Right atrium auricular region (tissue), 2 donors: Measurements from ENCODE around the gene TMEM219. TPM values are rescaled to one million over a fixed set of nuclear protein-coding genes. Genes with fewer than 3 reads are reported as not detected.

ENCODE experiments used
- DNase-seq: peaks from one replicate; pipeline ENCODE4 v3.0.0-alpha.2; 2019; ENCODE audit warnings: low spot score
- H3K27ac ChIP-seq, 2 donors: fragments of 200-600 bp; sonication (generic); 1 replicate in 1 of 2; 2 replicates in 1 of 2; pipeline ENCODE4 v1.5.1; 2016 to 2019
- H3K27me3 ChIP-seq, 2 donors: fragments of 200-600 bp; sonication (generic); one replicate each; pipeline versions ENCODE4 v1.5.1 to v1.6.0; 2017 to 2019
- H3K36me3 ChIP-seq: fragments of 200-600 bp; sonication (generic); one replicate; pipeline ENCODE4 v1.5.1; 2016
- H3K4me1 ChIP-seq, 2 donors: fragments of 200-600 bp; sonication (generic); one replicate each; pipeline versions ENCODE4 v1.5.1 to v1.6.0; 2017 to 2019
- H3K4me3 ChIP-seq, 2 donors: fragments of 200-600 bp; sonication (generic); 1 replicate in 1 of 2; 2 replicates in 1 of 2; pipeline ENCODE4 v1.5.1; 2017 to 2019; ENCODE audit warnings: mild to moderate bottlenecking in 1 of 2, moderate library complexity in 1 of 2
- H3K9me3 ChIP-seq, 2 donors: fragments of 200-600 bp; sonication (generic); one replicate each; pipeline ENCODE4 v1.5.1; 2019
- CTCF ChIP-seq, 2 donors: fragments of 200-600 bp; sonication (generic); IDR thresholded peaks; one replicate each; pipeline ENCODE4 v1.5.1; 2019; ENCODE audit warnings: antibody characterized with exemption in 2 of 2
- total RNA-seq, 2 donors: library from RNA; depleted of rRNA; stranded (reverse); fragments of >200 nt; gene quantifications; one replicate each; pipeline ENCODE4 v1.1.0, GENCODE V29; 2016

Gene TMEM219
- total RNA-seq, 2 donors from 2014 or later = 100 to 107 TPM

GRCh38 chr16:30004424-30004776 lies 42.5 kb downstream of the TMEM219 start:
- no peak for DNase-seq
- Histone ChIP-seq H3K36me3 (no peaks in the 10 kb centered on the region), H3K27ac (no peak overlapping the region), H3K4me3 (no peak overlapping the region), H3K4me1 (peaks cover 0 to 5% of the 10 kb centered on the region in 2 donors), H3K27me3 (peaks cover 0 to 3% of the 10 kb centered on the region in 2 donors), H3K9me3 (no peaks in the 10 kb centered on the region)
- TF ChIP-seq CTCF (IDR thresholded peaks at IDR 0.05) = no peak

- Histone ChIP-seq H3K36me3 (no peaks in the 10 kb centered on the region), H3K4me1 (peaks cover 0 to 7% of the 10 kb centered on the region in 2 donors), H3K9me3 (no peaks in the 10 kb centered on the region), H3K4me3 (no peak overlapping the region), H3K27ac (no peak overlapping the region), H3K27me3 (peaks cover under 1 to 5% of the 10 kb centered on the region in 2 donors)
- no peak for TF ChIP-seq CTCF (IDR thresholded peaks at IDR 0.05)
- DNase-seq = no peak
Observed at GRCh38 chr16:30004811-30005242, 42.9 kb downstream of the TMEM219 start.

GRCh38 chr16:30005341-30006094 lies 43.6 kb downstream of the TMEM219 start:
- Histone ChIP-seq H3K4me1 (peaks cover 0 to 13% of the 10 kb centered on the region in 2 donors), H3K36me3 (no peaks in the 10 kb centered on the region), H3K27me3 (peaks cover 7 to 12% of the 10 kb centered on the region in 2 donors), H3K9me3 (no peaks in the 10 kb centered on the region), H3K27ac (no peak overlapping the region), H3K4me3 (no peak overlapping the region)
- no peak for DNase-seq
- peak; percentile 68 to 88 for TF ChIP-seq CTCF (IDR thresholded peaks at IDR 0.05)

- TF ChIP-seq CTCF (IDR thresholded peaks at IDR 0.05) = no peak
- no peaks in the 10 kb centered on the region for H3K9me3 ChIP-seq
- H3K4me3 ChIP-seq = no peak overlapping the region
- H3K27me3 ChIP-seq = peaks cover 13 to 17% of the 10 kb centered on the region in 2 donors
- DNase-seq = no peak
- H3K36me3 ChIP-seq = no peaks in the 10 kb centered on the region
- H3K27ac ChIP-seq = no peak overlapping the region
- peaks cover 0 to 19% of the 10 kb centered on the region in 2 donors for H3K4me1 ChIP-seq
Observed at GRCh38 chr16:30006095-30006473, 44.2 kb downstream of the TMEM219 start.

GRCh38 chr16:30006659-30007377 lies 44.9 kb downstream of the TMEM219 start:
- Histone ChIP-seq H3K4me3 (no peak overlapping the region), H3K4me1 (peaks cover 0 to 26% of the 10 kb centered on the region in 2 donors), H3K36me3 (no peaks in the 10 kb centered on the region), H3K9me3 (no peaks in the 10 kb centered on the region), H3K27me3 (peaks cover 19 to 24% of the 10 kb centered on the region in 2 donors), H3K27ac (no peak overlapping the region)
- no peak for DNase-seq
- TF ChIP-seq CTCF (IDR thresholded peaks at IDR 0.05) = no peak
